Activated CD4-positive, CD25-positive, alpha-beta regulatory T cell treated with anti-CD3 and anti-CD28 coated beads, Interleukin-2, amount 50 U/mL, for 72 hours (primary cell): Measurements from ENCODE around the gene KIAA1614.
A peak's percentile ranks its signal among the peaks of the same experiment; 100 is the strongest.
"Not testable (repeated sequence)": the region's sequence is repeated elsewhere in the genome, so short reads cannot be mapped to it uniquely, and the experiment has no call there.

ENCODE experiments used
- DNase-seq: peaks from one replicate; pipeline ENCODE4 v3.0.0; 2021

The KIAA1614 gene

GRCh38 chr1:180945551-180945950, 32.9 kb downstream of the KIAA1614 start:
- DNase-seq: no peak

GRCh38 chr1:180946056-180946455, 33.4 kb downstream of the KIAA1614 start:
- DNase-seq: no peak

GRCh38 chr1:180946541-180947498, 34.1 kb downstream of the KIAA1614 start:
- DNase-seq: no peak

- no peak for DNase-seq
Measured at GRCh38 chr1:180947499-180947885, 34.8 kb downstream of the KIAA1614 start.

- no peak for DNase-seq
Measured at GRCh38 chr1:180947901-180948640, 35.4 kb downstream of the KIAA1614 start.

GRCh38 chr1:180948641-180949615, 36.2 kb downstream of the KIAA1614 start:
- DNase-seq: no peak

GRCh38 chr1:180949616-180950000, 36.9 kb downstream of the KIAA1614 start:
- DNase-seq: no peak

- no peak for DNase-seq
Measured at GRCh38 chr1:180950321-180950720, 37.6 kb downstream of the KIAA1614 start.

- DNase-seq: no peak
Measured at GRCh38 chr1:180951186-180951745, 38.6 kb downstream of the KIAA1614 start.

- DNase-seq: no peak
Measured at GRCh38 chr1:180951836-180952656, 39.3 kb downstream of the KIAA1614 start.

GRCh38 chr1:180952657-180953013, 39.9 kb downstream of the KIAA1614 start:
- no peak for DNase-seq

GRCh38 chr1:180953291-180954004, 40.8 kb downstream of the KIAA1614 start:
- DNase-seq: no peak

GRCh38 chr1:180954005-180954800, 41.5 kb downstream of the KIAA1614 start:
- DNase-seq: peak; percentile 67

GRCh38 chr1:180954801-180955165, 42.1 kb downstream of the KIAA1614 start:
- DNase-seq: no peak

- no peak for DNase-seq
Measured at GRCh38 chr1:180956028-180956640, 43.4 kb downstream of the KIAA1614 start.

GRCh38 chr1:180959620-180960019, 46.9 kb downstream of the KIAA1614 start:
- DNase-seq: not testable (repeated sequence)

- DNase-seq: no peak
Measured at GRCh38 chr1:180961622-180962021, 48.9 kb downstream of the KIAA1614 start.

- no peak for DNase-seq
Measured at GRCh38 chr1:180962178-180962577, 49.5 kb downstream of the KIAA1614 start.

- DNase-seq: no peak
Measured at GRCh38 chr1:180964056-180964455, 51.4 kb downstream of the KIAA1614 start.

GRCh38 chr1:180964595-180964994, 51.9 kb downstream of the KIAA1614 start:
- DNase-seq: no peak
